HCT116 (cell line): ENCODE data around the gene RAB40AL.

Source experiments
- EZH2 ChIP-seq: fragments of 200-600 bp; sonication (generic); IDR thresholded peaks from 2 replicates; pipeline ENCODE4 v1.6.1; 2017; ENCODE audit warnings: antibody characterized with exemption, mixed run types
- POLR2A ChIP-seq: IDR thresholded peaks from 2 replicates; pipeline ENCODE4 v1.7.0; 2011; ENCODE audit warnings: borderline replicate concordance; ENCODE audit not compliant: insufficient read depth, insufficient read length; ENCODE audit errors: extremely low read depth
- SP1 ChIP-seq: IDR thresholded peaks from 2 replicates; pipeline ENCODE4 v1.6.1; 2012; ENCODE audit warnings: low read depth
- TF ChIP-seq, protein P1 (sequence below), 3 experiments: fragments of 200-600 bp in 1 of 3; sonication (generic) in 1 of 3; IDR thresholded peaks in 2 of 3; conservative IDR thresholded peaks in 1 of 3; 2 replicates each; pipeline ENCODE4 v1.5.1; 2012 to 2017; ENCODE audit warnings: low read depth in 2 of 3, low read length in 2 of 3, antibody characterized with exemption in 1 of 3, borderline replicate concordance in 1 of 3, control low read depth in 1 of 3, mild to moderate bottlenecking in 1 of 3, mixed read lengths in 1 of 3, mixed run types in 1 of 3, moderate library complexity in 1 of 3; ENCODE audit not compliant: insufficient read depth in 1 of 3
- TF ChIP-seq, protein P2 (sequence below): IDR thresholded peaks from 2 replicates; pipeline ENCODE4 v1.6.1; 2012
- TF ChIP-seq, protein P3 (sequence below): IDR thresholded peaks from 2 replicates; pipeline ENCODE4 v1.6.1; 2012

DNA sequence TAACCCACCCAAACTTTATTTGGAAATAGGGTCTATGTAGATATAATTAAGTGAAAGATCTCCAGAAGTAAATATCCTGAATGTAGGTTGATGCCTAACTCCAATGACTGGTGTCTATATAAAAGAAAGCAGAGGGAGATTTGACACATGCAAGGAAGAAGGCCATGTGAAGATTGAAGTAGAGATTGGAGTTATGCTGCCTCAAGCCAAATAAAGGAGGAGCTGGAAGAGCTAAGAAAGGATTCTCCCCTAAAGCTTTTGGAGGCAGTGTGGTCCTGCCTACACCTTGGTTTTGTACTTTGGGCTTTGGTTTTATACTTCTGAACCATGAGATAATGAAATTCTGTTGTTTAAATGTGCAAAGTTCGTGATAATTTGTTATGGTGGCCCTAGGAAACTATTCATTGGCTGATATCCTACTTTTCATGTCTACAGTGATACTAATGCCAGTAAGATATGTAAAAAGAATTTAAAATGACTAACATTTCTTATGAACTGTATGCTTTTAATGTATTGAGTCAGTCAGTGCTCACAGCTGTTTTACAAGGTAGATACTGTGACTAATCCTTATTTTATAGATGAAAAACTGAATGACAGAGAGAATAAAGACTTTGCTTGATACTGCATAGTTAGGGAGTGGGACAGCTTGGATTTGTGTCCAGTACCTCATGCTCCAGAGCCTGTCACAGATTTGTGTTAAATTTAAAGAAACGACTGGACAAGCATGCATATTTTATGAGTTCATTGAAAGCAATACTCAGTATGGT lies 5.9 kb upstream of the RAB40AL start:
- TF ChIP-seq, protein P1, sequence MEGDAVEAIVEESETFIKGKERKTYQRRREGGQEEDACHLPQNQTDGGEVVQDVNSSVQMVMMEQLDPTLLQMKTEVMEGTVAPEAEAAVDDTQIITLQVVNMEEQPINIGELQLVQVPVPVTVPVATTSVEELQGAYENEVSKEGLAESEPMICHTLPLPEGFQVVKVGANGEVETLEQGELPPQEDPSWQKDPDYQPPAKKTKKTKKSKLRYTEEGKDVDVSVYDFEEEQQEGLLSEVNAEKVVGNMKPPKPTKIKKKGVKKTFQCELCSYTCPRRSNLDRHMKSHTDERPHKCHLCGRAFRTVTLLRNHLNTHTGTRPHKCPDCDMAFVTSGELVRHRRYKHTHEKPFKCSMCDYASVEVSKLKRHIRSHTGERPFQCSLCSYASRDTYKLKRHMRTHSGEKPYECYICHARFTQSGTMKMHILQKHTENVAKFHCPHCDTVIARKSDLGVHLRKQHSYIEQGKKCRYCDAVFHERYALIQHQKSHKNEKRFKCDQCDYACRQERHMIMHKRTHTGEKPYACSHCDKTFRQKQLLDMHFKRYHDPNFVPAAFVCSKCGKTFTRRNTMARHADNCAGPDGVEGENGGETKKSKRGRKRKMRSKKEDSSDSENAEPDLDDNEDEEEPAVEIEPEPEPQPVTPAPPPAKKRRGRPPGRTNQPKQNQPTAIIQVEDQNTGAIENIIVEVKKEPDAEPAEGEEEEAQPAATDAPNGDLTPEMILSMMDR (IDR thresholded peaks at IDR 0.05 in 2 of 3, conservative IDR thresholded peaks at IDR 0.05 in 1 of 3; ENCODE audit: borderline replicate concordance in 1 of 3, insufficient read depth in 1 of 3, low read depth in 2 of 3, low read length in 2 of 3): no peak
- TF ChIP-seq, protein P2, sequence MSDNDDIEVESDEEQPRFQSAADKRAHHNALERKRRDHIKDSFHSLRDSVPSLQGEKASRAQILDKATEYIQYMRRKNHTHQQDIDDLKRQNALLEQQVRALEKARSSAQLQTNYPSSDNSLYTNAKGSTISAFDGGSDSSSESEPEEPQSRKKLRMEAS: no peak
- TF ChIP-seq SP1: no peak
- TF ChIP-seq POLR2A: no peak
- TF ChIP-seq EZH2: no peak
- TF ChIP-seq, protein P3, sequence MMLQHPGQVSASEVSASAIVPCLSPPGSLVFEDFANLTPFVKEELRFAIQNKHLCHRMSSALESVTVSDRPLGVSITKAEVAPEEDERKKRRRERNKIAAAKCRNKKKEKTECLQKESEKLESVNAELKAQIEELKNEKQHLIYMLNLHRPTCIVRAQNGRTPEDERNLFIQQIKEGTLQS: no peak
